GM12878 (cell line): ENCODE data around the gene ZDHHC14.

Experiments
- CEBPB ChIP-seq, 2 experiments: fragments of 150-350 bp in 1 of 2; IDR thresholded peaks; 2 replicates each; pipeline ENCODE4 v1.6.1; 2012 to 2014; ENCODE audit warnings: low read depth in 2 of 2, low read length in 2 of 2, borderline replicate concordance in 1 of 2, inconsistent platforms in 1 of 2
- CHD1 ChIP-seq: IDR thresholded peaks from 2 replicates; pipeline ENCODE4 v1.6.1; 2012; ENCODE audit warnings: low read depth, low read length, improper control_type of control experiment
- EZH2 ChIP-seq: IDR thresholded peaks from 2 replicates; pipeline ENCODE4 v1.6.1; 2012; ENCODE audit warnings: low read depth, mild to moderate bottlenecking, control low read depth, inconsistent platforms, low read length, borderline replicate concordance; ENCODE audit not compliant: control insufficient read depth
- LARP7 ChIP-seq: fragments of 450-650 bp; IDR thresholded peaks from 2 replicates; pipeline ENCODE4 v1.6.1; 2017; ENCODE audit warnings: mild to moderate bottlenecking
- MTA2 ChIP-seq: fragments of 450-650 bp; IDR thresholded peaks from 2 replicates; pipeline ENCODE4 v1.6.1; 2016; ENCODE audit warnings: low read depth, mild to moderate bottlenecking, moderate library complexity
- SREBF2 ChIP-seq: IDR thresholded peaks from 2 replicates; pipeline ENCODE4 v1.6.1; 2012; ENCODE audit warnings: mild to moderate bottlenecking, low read length
- SRF ChIP-seq, 2 experiments: IDR thresholded peaks; 2 replicates each; pipeline ENCODE4 v1.6.1; 2011; ENCODE audit warnings: low read depth in 2 of 2, low read length in 2 of 2, mild to moderate bottlenecking in 1 of 2, moderate library complexity in 1 of 2
- ZNF24 ChIP-seq: fragments of 450-650 bp; IDR thresholded peaks from 2 replicates; pipeline ENCODE4 v1.6.1; 2017; ENCODE audit warnings: antibody characterized with exemption, mild to moderate bottlenecking
- TF ChIP-seq, protein P1 (sequence below), 3 experiments: IDR thresholded peaks in 2 of 3; conservative IDR thresholded peaks in 1 of 3; 2 replicates each; pipeline ENCODE4 v1.5.1; 2011; ENCODE audit warnings: low read depth in 3 of 3, low read length in 3 of 3, mild to moderate bottlenecking in 3 of 3, control low read depth in 2 of 3, moderate library complexity in 2 of 3, inconsistent platforms in 1 of 3, mixed read lengths in 1 of 3; ENCODE audit not compliant: control insufficient read depth in 2 of 3, insufficient read depth in 1 of 3; ENCODE audit errors: extremely low read depth in 1 of 3

DNA sequence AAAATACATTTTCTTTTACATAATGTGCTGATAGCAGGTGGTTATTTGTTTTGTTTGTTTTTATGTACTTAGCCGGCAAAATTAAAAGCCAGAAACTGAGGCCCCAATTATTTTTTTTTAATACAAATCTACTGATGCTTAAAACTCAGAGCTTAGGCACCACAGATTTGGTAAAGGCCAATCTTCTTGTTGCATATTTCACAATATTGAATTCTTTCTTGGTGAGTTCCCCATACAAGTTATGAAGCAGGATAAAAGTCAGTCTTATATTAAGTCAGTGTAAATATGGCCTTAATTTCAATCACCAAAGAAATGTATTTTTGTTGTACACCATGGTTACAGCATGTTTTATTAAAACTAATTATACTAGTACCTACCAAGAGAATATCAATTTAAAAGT lies 16.3 kb upstream of the ZDHHC14 start:
- TF ChIP-seq, protein P1, sequence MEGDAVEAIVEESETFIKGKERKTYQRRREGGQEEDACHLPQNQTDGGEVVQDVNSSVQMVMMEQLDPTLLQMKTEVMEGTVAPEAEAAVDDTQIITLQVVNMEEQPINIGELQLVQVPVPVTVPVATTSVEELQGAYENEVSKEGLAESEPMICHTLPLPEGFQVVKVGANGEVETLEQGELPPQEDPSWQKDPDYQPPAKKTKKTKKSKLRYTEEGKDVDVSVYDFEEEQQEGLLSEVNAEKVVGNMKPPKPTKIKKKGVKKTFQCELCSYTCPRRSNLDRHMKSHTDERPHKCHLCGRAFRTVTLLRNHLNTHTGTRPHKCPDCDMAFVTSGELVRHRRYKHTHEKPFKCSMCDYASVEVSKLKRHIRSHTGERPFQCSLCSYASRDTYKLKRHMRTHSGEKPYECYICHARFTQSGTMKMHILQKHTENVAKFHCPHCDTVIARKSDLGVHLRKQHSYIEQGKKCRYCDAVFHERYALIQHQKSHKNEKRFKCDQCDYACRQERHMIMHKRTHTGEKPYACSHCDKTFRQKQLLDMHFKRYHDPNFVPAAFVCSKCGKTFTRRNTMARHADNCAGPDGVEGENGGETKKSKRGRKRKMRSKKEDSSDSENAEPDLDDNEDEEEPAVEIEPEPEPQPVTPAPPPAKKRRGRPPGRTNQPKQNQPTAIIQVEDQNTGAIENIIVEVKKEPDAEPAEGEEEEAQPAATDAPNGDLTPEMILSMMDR (IDR thresholded peaks at IDR 0.05 in 2 of 3, conservative IDR thresholded peaks at IDR 0.05 in 1 of 3; ENCODE audit: control insufficient read depth in 2 of 3, extremely low read depth in 1 of 3, insufficient read depth in 1 of 3, low read depth in 3 of 3, low read length in 3 of 3), result no peak
- TF ChIP-seq SRF (IDR thresholded peaks at IDR 0.05; ENCODE audit: low read depth in 2 of 2, low read length in 2 of 2), result no peak
- TF ChIP-seq MTA2, result no peak
- TF ChIP-seq ZNF24, result no peak
- TF ChIP-seq SREBF2, result no peak
- no peak for TF ChIP-seq EZH2
- TF ChIP-seq CHD1, result no peak
- TF ChIP-seq LARP7, result no peak
- no peak for TF ChIP-seq CEBPB (IDR thresholded peaks at IDR 0.05; ENCODE audit: borderline replicate concordance in 1 of 2, low read depth in 2 of 2, low read length in 2 of 2)
